Right kidney (tissue), 1 donor: ENCODE data around the gene TRIM4.

ENCODE experiments used
- DNase-seq: peaks from one replicate; pipeline ENCODE4 v3.0.0-alpha.2; 2016

The TRIM4 gene

DNA sequence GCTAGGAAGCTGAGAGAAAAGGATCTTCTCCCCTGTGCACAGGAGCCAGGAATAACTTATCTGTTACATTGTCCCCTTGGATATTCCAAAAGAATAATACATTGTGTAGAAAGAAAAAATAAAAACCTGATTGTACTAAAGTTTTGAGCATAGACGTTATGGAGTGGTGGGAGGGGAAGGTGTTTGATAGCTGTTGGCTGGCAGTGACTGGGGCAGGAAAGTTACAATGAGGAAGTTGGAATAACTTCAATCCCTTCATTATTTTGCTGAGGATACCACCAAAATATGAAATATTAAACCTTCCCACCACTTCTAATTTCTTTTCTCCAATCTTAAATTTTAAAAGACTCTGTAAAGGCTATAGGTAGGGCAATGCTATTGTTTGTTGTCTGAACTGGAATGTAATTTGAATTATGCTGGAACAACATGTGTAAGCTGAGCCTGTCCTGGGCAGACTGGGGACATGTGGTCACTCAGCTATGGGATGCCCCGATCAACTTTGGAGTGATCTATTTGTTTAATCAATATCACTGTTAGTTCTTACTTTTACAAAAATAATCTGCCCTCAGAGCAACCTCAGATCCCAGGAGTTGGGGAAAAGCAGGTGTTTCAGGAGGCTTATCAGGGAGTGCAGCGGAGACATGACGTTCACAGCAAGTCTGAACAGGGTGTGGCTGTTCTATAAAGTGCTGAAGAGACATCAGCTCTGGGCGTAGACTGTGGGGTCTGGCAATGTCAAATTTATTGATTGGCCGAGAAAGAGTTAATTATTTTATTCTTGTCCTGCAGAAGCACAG lies 70.7 kb downstream of the TRIM4 start:
- no peak for DNase-seq

DNA sequence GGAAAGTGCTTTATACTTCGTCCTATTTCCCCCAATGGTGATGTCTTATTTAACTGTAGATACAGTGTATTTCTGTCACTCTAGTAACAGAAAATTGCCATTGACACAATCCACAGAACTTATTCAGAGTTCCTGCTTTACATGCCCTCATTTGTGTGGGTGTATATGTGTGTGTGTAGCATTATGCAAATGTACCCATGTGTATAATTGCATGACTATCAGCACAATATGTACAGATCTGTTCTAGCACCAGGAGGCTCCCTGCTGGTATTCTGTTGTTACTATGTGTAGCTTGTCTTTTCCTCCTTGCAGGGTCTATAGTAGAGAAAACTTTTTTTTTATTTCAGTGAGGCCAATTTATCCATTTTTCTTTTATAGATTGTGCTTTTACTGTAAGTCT lies 75.0 kb downstream of the TRIM4 start:
- no peak for DNase-seq

DNA sequence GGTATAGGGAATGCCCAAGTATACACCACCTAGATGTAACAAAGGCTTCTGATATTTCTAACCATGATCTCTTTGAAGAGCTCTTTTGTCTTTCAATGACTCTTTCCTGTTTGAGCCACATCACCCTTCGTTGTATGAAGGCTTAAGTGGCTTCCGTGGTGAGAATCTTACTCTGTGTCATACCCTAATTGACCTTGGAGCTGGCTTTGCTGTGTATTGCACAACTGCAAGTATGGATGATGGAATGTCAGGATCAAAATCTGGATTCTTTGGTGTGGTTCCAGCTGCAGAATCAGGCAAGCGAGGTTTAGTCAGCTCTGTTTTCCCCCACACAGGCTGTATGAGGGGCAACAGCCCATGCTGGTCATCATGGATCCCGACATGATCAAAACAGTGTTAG lies 75.5 kb downstream of the TRIM4 start:
- DNase-seq, result no peak

DNA sequence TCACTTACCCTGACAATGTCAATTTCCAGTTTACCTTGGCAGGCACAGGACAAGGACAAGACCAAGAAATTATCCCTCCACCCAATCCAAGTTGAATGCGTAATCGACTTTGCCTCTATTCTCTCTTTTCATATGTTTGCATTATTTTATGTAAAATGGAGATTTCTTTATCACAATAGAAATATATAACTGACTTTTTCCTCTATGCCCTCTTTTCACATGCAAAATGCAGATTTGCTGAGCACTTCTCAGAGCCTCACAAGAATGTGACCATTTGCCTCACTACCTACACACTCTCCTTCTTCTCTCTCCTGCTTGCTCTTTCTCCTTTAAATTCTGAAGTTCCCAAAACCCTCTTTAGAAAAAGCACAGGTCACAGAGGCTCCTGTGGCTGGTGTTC lies 76.4 kb downstream of the TRIM4 start:
- DNase-seq, result no peak
